Adipose tissue (tissue), 3 donors: Measurements from ENCODE around the gene ARL11. TPM values are rescaled to one million over a fixed set of nuclear protein-coding genes. Genes with fewer than 3 reads are reported as not detected.
"Not testable (repeated sequence)": the region's sequence is repeated elsewhere in the genome, so short reads cannot be mapped to it uniquely, and the experiment has no call there.

ENCODE experiments used
- H3K27ac ChIP-seq: one replicate; pipeline ENCODE4 v1.5.1; 2013; ENCODE audit warnings: low read depth, low read length
- WGBS, 3 donors: extraction: QIAGEN DNeasy Blood & Tissue Kit; methylation state at CpG; one replicate each; pipeline ENCODE4 v1.1.7; 2013; 5-methylcytosine and 5-hydroxymethylcytosine counted together
- polyA plus RNA-seq, 3 donors: library from polyadenylated mRNA; stranded (reverse); fragments of 200-250 nt; gene quantifications; one replicate each; pipeline ENCODE4 v1.2.3, GENCODE V29; 2013
- donor health status: healthy with polysubstance abuse.
- donor health status: Bipolar disorder and iron deficiency.
- donor health status: healthy.

ARL11 gene
- polyA plus RNA-seq, 3 donors, result 0.18 to 4.2 (median 0.80) TPM

GRCh38 chr13:49608651-49609331 is 19.5 kb upstream of the ARL11 start:
- 73 to 81% (median 80%) methylated on average over 1 of the region's 1 CpG for WGBS, 3 donors
- H3K27ac ChIP-seq, result no peak overlapping the region

DNA sequence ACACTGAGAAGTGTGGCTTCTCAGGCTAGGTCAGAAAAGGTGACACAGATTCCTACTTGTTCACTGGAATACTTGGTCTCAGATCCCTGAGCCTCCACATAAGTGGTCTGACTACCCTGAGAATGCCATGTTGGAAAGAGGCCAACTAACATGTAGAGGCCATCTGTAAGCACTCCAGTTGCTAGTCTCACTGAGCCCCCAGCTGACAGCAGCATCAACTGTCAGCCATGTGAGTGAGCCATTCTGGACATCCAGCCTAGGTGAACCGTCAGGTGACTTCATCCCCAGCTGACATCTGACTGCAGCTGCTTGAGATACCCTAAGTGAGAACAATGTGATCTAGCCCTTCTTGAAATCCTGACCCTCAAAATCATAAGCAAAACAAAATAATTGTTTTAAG is 18.1 kb upstream of the ARL11 start:
- no peak overlapping the region for H3K27ac ChIP-seq
- WGBS, 3 donors, result 78 to 96% (median 91%) methylated on average over 1 of the region's 1 CpG

DNA sequence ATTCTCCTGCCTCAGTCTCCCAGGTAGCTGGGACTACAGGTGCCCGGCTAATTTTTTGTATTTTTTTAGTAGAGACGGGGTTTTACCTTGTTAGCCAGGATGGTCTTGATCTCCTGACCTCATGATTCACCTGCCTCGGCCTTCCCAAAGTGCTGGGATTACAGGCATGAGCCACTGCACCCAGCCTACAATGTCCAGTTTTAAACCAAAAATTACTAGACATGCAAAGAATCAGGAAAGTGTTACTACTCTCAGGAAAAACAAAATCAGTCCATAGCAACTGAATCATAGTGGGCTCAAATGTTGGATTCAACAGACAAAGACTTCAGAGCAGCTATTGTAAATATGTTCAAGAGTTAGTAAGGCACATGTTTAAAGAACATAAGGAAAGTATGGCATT is 16.3 kb upstream of the ARL11 start:
- WGBS, 3 donors, result 90 to 99% (median 98%) methylated on average over 3 of the region's 3 CpGs
- not testable (repeated sequence) for H3K27ac ChIP-seq

GRCh38 chr13:49615836-49616675 is 12.3 kb upstream of the ARL11 start:
- WGBS, 3 donors, result 46 to 76% (median 47%) methylated on average over 8 of the region's 8 CpGs
- no peak overlapping the region for H3K27ac ChIP-seq

DNA sequence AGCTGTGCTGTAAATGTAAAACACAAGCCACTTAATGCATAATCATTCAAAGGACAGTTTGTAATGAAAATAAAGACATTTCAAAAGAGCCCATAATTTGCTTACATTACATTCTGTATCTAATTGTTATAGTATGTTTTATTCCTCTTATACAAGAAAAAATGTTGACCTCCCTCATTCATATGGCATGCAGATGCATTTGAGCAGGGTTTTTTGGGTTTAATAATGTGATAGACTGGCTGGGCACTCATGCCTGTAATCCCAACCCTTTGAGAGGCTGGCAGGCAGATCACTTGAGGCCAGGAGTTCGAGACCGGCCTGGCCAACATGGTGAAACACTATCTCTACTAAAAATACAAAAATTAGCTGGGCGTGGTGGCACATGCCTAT is 11.6 kb upstream of the ARL11 start:
- WGBS, 3 donors, result 87 to 91% (median 90%) methylated on average over 3 of the region's 3 CpGs
- H3K27ac ChIP-seq, result no peak overlapping the region

GRCh38 chr13:49620170-49620621 is 8.1 kb upstream of the ARL11 start:
- WGBS, 3 donors, result 29 to 79% (median 65%) methylated on average over 22 of the region's 22 CpGs
- no peak overlapping the region for H3K27ac ChIP-seq

- 43 to 65% (median 64%) methylated on average over 11 of the region's 11 CpGs for WGBS, 3 donors
- H3K27ac ChIP-seq, result no peak overlapping the region
Measured at GRCh38 chr13:49622174-49622946, 5.9 kb upstream of the ARL11 start.

DNA sequence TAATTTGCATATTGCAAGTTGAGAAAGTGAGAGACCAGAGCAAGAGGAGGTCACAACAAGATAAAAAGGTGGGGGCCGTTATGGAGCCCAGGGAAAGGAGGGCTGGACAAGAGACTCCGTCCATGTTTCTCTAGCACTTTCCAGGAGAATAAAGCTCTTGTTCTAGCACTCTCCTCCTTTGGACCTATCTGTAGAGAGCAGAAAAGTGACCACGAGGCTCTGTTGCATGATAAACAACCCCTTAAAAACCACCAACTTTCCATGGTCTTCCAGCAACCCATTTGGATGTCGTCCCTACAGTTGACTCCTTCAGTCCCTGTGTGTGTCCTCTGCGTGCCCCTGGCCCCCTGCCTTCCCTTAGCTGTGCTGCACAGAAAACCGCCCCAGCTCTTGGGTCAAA is 4.1 kb upstream of the ARL11 start:
- 86 to 90% (median 88%) methylated on average over 6 of the region's 6 CpGs for WGBS, 3 donors
- no peak overlapping the region for H3K27ac ChIP-seq

- WGBS, 3 donors, result 62 to 70% (median 69%) methylated on average over 12 of the region's 12 CpGs
- H3K27ac ChIP-seq, result no peak overlapping the region
Measured at GRCh38 chr13:49625392-49626079, 2.8 kb upstream of the ARL11 start.

DNA sequence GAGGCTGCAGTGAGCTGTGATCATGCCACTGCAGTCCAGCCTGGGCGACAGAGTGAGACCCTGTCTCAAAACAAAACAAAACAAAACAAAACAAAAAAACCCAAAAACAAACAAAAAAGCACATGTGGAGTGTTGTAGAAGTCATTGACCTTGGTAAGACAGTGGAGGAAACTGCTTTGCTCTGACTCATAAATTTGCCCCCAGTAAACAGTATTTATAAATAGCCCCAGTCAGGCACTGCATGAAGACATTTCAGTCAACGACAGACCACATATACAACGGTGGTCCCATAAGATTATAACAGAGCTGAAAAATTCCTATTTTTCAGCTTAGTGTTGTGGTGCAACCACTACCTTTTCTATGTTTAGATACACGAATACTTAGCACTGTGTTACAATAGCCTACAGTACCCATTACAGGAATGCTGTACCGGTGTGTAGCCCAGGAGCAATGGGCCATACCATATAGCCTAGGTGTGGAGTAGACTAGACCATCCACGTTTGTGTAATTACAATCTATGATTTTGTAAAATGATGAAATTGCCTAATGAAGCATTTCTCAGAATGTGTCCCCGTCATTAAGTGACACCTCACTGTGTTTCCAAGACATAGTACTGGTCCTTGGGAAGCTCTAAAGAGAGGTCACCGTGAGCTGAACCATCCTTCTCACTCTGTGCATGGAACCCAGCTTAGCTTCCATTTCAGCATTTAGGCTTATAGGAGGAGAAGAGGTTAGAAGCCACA is 1.1 kb downstream of the ARL11 start:
- 60 to 75% (median 64%) methylated on average over 8 of the region's 8 CpGs for WGBS, 3 donors
- no peak overlapping the region for H3K27ac ChIP-seq

DNA sequence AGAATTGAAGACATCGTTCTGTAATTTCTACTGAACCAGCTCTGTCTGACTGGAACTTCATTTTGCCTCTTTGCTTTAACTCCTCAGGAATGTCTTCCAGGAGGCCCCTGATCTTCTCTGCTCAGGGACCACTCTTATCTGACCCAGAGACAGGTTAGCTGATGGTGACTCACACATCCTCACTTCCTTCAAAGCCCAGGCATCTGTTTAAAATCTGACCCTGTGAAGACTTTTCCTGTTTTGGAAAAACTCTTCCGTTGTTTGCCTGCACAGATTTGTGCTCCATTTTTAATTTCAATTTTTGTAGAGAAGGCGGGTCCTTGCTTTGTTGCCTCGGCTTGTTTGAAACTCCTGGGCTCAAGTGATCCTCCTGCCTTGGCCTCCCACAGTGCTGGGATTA is 1.6 kb downstream of the ARL11 start:
- no peak overlapping the region for H3K27ac ChIP-seq
- 64 to 82% (median 65%) methylated on average over 4 of the region's 4 CpGs for WGBS, 3 donors

DNA sequence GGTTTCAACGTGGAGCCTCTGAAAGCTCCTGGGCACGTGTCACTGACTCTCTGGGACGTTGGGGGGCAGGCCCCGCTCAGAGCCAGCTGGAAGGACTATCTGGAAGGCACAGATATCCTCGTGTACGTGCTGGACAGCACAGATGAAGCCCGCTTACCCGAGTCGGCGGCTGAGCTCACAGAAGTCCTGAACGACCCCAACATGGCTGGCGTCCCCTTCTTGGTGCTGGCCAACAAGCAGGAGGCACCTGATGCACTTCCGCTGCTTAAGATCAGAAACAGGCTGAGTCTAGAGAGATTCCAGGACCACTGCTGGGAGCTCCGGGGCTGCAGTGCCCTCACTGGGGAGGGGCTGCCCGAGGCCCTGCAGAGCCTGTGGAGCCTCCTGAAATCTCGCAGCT is 2.3 kb downstream of the ARL11 start:
- 84 to 91% (median 90%) methylated on average over 16 of the region's 16 CpGs for WGBS, 3 donors
- no peak overlapping the region for H3K27ac ChIP-seq

GRCh38 chr13:49632156-49632555 is 3.8 kb downstream of the ARL11 start:
- 90 to 94% (median 93%) methylated on average over 5 of the region's 5 CpGs for WGBS, 3 donors
- H3K27ac ChIP-seq, result no peak overlapping the region

DNA sequence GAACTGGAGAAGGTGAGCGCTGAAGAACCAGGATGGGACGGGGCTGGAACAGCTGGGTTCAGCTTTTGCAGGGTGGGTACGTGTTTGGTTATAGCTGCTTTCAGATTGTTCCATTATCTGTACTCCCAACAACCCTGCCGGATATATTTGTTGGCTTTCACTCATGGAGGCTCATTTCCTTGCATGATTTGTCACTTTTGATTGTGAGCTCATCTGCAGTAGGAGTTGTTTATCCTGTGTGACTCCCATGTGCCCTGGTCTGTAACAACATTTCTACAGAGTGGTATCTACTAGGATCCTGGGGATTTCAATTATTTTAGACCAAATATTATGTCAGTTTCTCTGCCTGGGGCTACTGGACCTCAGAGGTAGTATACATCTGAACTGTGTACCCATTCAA is 5.4 kb downstream of the ARL11 start:
- 83 to 91% (median 84%) methylated on average over 4 of the region's 4 CpGs for WGBS, 3 donors
- no peak overlapping the region for H3K27ac ChIP-seq

DNA sequence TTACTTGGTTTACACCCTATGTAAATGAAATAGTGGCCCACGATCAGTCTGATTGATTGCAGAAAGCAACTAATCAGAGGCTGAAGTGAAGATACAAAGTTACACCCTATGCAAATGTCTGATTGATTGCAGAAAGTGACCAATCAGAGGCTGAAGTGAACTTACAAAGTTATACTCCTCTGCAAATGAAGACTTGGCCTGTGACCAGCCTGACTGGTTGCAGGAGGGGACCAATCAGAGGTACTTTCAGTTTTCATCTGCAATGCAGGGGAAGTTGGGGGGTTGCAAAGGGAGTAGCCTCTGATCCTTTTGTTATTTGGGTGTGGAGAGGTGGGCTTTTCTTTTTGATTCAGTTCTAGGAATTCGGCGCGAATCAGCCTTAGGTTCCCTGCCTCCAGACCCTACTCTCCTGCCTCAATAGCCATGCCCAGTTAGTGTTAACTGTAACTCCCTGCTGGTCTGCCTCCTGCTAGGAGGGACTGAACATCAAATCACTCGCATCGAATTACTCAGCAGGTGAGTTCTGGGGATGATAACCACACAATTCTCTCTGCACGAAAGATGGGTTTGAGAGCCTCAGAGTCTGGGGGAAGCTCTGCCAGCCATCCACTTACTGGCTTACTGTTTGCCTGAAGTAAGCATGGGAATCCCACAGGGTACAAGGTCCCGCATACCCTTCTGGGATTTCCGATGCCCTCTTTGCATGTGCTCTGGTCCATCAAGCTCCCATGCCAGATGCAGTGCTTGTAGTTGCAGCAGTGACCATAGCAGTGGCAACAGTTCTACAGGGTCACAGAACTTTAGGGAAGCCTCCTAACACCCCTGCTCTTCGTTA is 7.5 kb downstream of the ARL11 start:
- 48 to 68% (median 62%) methylated on average over 10 of the region's 10 CpGs for WGBS, 3 donors
- H3K27ac ChIP-seq, result no peak overlapping the region

DNA sequence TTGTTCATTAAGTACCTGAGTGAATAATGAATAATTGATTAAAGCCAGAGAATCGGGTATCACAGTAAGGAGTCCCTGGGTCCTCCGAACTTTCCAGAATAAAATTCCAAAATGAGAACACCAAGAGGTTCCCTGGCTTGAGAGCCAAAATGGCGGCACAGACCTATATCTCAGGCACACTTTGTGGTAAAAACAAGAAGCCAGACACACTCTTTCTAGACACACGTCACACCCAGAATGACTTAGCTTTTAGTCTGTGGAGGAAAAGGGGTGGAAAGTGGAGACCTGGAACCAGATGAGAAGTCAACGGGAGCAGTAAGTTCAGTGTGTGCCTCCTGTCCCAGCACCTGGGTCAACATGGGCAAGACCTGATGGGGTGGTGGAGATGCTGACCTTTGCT is 8.4 kb downstream of the ARL11 start:
- 92 to 97% (median 96%) methylated on average over 5 of the region's 5 CpGs for WGBS, 3 donors
- no peak overlapping the region for H3K27ac ChIP-seq
